ENCODE measurements around the gene SLC25A22. TPM values are rescaled to one million over a fixed set of nuclear protein-coding genes. Genes with fewer than 3 reads are reported as not detected.

SLC25A22 gene
- total RNA-seq, 4 donors from 2014 or later = 6.0 to 28.3 (median 9.7) TPM

DNA sequence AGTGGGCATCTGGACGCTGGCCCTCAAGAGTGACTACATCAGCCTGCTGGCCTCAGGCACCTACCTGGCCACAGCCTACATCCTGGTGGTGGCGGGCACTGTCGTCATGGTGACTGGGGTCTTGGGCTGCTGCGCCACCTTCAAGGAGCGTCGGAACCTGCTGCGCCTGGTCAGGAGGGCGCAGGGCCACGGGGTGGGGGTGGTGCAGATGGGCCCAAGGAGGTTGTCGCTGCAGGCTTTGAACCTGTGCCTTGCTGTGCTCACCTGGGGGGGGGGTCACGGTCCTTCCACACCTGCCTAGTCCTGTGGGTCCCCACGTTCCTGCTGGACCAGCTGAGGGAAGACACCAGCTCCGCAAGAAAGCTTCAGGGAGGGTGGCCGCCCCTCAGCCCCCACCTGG is 38.2 kb upstream of the SLC25A22 start:
- H3K27me3 ChIP-seq = peaks cover 9% of the 10 kb centered on the region
- no peak for DNase-seq
- 80% methylated on average over 4 of the region's 14 CpGs; no CpG with 5 or more reads in 1 of the 2 donors for WGBS, 2 donors (ENCODE audit: low coverage in 1 of 2)
- no peaks in the 10 kb centered on the region for H3K9me3 ChIP-seq
- no peak overlapping the region for H3K4me3 ChIP-seq
- peaks cover 28 to 83% (median 56%) of the 10 kb centered on the region in 4 donors for H3K4me1 ChIP-seq
- peak overlapping the region in 2 of 4 donors; percentile 91 to 92 for H3K27ac ChIP-seq
- TF ChIP-seq EP300 (IDR thresholded peaks at IDR 0.05; ENCODE audit: low read depth) (no peak), POLR2AphosphoS5 (IDR thresholded peaks at IDR 0.05) (no peak), POLR2A (IDR thresholded peaks at IDR 0.05) (no peak)
- TF ChIP-seq, protein P1, sequence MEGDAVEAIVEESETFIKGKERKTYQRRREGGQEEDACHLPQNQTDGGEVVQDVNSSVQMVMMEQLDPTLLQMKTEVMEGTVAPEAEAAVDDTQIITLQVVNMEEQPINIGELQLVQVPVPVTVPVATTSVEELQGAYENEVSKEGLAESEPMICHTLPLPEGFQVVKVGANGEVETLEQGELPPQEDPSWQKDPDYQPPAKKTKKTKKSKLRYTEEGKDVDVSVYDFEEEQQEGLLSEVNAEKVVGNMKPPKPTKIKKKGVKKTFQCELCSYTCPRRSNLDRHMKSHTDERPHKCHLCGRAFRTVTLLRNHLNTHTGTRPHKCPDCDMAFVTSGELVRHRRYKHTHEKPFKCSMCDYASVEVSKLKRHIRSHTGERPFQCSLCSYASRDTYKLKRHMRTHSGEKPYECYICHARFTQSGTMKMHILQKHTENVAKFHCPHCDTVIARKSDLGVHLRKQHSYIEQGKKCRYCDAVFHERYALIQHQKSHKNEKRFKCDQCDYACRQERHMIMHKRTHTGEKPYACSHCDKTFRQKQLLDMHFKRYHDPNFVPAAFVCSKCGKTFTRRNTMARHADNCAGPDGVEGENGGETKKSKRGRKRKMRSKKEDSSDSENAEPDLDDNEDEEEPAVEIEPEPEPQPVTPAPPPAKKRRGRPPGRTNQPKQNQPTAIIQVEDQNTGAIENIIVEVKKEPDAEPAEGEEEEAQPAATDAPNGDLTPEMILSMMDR (IDR thresholded peaks at IDR 0.05) = no peak
- in situ Hi-C loops (cut with MboI; ENCODE audit: low pct_ligation_motif_present in 1 of 4, low pct_unique_long_range_greater_than_20kb in 1 of 4, low sequenced_read_pairs in 3 of 4) (no loop called here), intact Hi-C loops (cut with DNase I; ENCODE audit: low total_unique reads) (no loop called here)
- H3K36me3 ChIP-seq = peaks cover 0 to 16% (median 6%) of the 10 kb centered on the region in 4 donors

- WGBS, 2 donors (ENCODE audit: low coverage in 1 of 2) = 28 to 50% methylated on average over 2 to 28 of the region's 31 CpGs
- peaks cover 32 to 83% (median 64%) of the 10 kb centered on the region in 4 donors for H3K4me1 ChIP-seq
- peaks cover 0 to 13% (median 4%) of the 10 kb centered on the region in 4 donors for H3K36me3 ChIP-seq
- DNase-seq = peak; percentile 86
- H3K4me3 ChIP-seq = peak overlapping the region in 3 of 4 donors; percentile 54 to 86 (median 65)
- H3K27ac ChIP-seq = peak overlapping the region; percentile 88 to 95 (median 92)
- in situ Hi-C loops (cut with MboI; ENCODE audit: low pct_ligation_motif_present in 1 of 4, low pct_unique_long_range_greater_than_20kb in 1 of 4, low sequenced_read_pairs in 3 of 4) (no loop called here), intact Hi-C loops (cut with DNase I; ENCODE audit: low total_unique reads) (no loop called here)
- H3K9me3 ChIP-seq = no peaks in the 10 kb centered on the region
- peaks cover 25% of the 10 kb centered on the region for H3K27me3 ChIP-seq
- TF ChIP-seq, protein P1 (IDR thresholded peaks at IDR 0.05) = peak in 1 of 5 experiments; percentile 25
- TF ChIP-seq EP300 (IDR thresholded peaks at IDR 0.05; ENCODE audit: low read depth) = no peak
- peak; percentile 54 for TF ChIP-seq POLR2A (IDR thresholded peaks at IDR 0.05)
- TF ChIP-seq POLR2AphosphoS5 (IDR thresholded peaks at IDR 0.05) = peak; percentile 53 to 68 (median 65)
These were observed 36.6 kb upstream of the SLC25A22 start for GRCh38 chr11:834371-835316.

- H3K4me3 ChIP-seq = peak overlapping the region; percentile 54 to 86 (median 62)
- peaks cover 40 to 83% (median 68%) of the 10 kb centered on the region in 4 donors for H3K4me1 ChIP-seq
- 29 to 38% methylated on average over 2 to 9 of the region's 9 CpGs for WGBS, 2 donors (ENCODE audit: low coverage in 1 of 2)
- peak overlapping the region; percentile 88 to 95 (median 92) for H3K27ac ChIP-seq
- in situ Hi-C loops (cut with MboI; ENCODE audit: low pct_ligation_motif_present in 1 of 4, low pct_unique_long_range_greater_than_20kb in 1 of 4, low sequenced_read_pairs in 3 of 4) = no loop called here
- DNase-seq = peak; percentile 56
- H3K36me3 ChIP-seq = peaks cover 0 to 7% (median 3%) of the 10 kb centered on the region in 4 donors
- no peaks in the 10 kb centered on the region for H3K9me3 ChIP-seq
- TF ChIP-seq POLR2AphosphoS5 (IDR thresholded peaks at IDR 0.05) = no peak
- TF ChIP-seq EP300 (IDR thresholded peaks at IDR 0.05; ENCODE audit: low read depth) = no peak
- TF ChIP-seq, protein P1 (IDR thresholded peaks at IDR 0.05) = no peak
- TF ChIP-seq POLR2A (IDR thresholded peaks at IDR 0.05) = no peak
- H3K27me3 ChIP-seq = peaks cover 32% of the 10 kb centered on the region
- intact Hi-C loops (cut with DNase I; ENCODE audit: low total_unique reads) = no loop called here
These were observed 35.8 kb upstream of the SLC25A22 start for GRCh38 chr11:833849-834311.
